ENCODE measurements around the gene NDUFV1. TPM values are rescaled to one million over a fixed set of nuclear protein-coding genes. Genes with fewer than 3 reads are reported as not detected.

NDUFV1 gene
- total and polyA plus RNA-seq, 2 of the 4 experiments (the other 2 are of a cell fraction) = 120 to 133 TPM

- H3K36me3 ChIP-seq (ENCODE audit: control insufficient read depth, insufficient read depth, low read length) = peaks cover 20% of the 10 kb centered on the region
- H3K4me1 ChIP-seq (ENCODE audit: control insufficient read depth, insufficient read depth, low read length) = peaks cover 14% of the 10 kb centered on the region
- peak overlapping the region; percentile 81 for H3K4me2 ChIP-seq (ENCODE audit: low read depth, low read length)
- H2BK5ac ChIP-seq (ENCODE audit: low read depth, low read length, poor library complexity, severe bottlenecking) = peak overlapping the region; percentile 76
- TSS peak; percentile 78 for BruUV-seq (replicated peaks)
- peak overlapping the region; percentile 99 for H2AK9ac ChIP-seq (replicated peaks; ENCODE audit: low read depth, low read length, poor library complexity)
- peaks cover 9% of the 10 kb centered on the region; the same call in 1 of the 2 replicates for H3K27me3 ChIP-seq (ENCODE audit: control insufficient read depth, insufficient read depth, low read length)
- H4K20me1 ChIP-seq (ENCODE audit: insufficient read depth, low read length) = peaks cover 31% of the 10 kb centered on the region
- DNase-seq (peak; percentile 54), ATAC-seq (ENCODE audit: low read depth) (peak; percentile 55)
- peak overlapping the region; percentile 63 to 84; a peak in 3 of 4 replicates for H4K8ac ChIP-seq (ENCODE audit: low read depth in 2 of 2, low read length in 2 of 2)
- H2BK20ac ChIP-seq (ENCODE audit: low read depth, low read length) = no peak overlapping the region
- H2BK15ac ChIP-seq (ENCODE audit: low read depth, low read length) = no peak overlapping the region
- ChIA-PET POLR2A (ENCODE audit: unreplicated experiment) (no interaction called here), CTCF (interaction anchor here (0.9 to 2.3 kb wide), 4 partner anchors 8 to 18 kb away, joined by 3 to 9 read pairs (median 4); no protein-coding TSS in a partner anchor)
- H2AFZ ChIP-seq (replicated peaks; ENCODE audit: low read length, poor library complexity) = peak overlapping the region; percentile 85
- H3K4ac ChIP-seq (ENCODE audit: low read depth, low read length) = peak overlapping the region; percentile 91
- peak overlapping the region; percentile 98 for H3K14ac ChIP-seq (replicated peaks; ENCODE audit: low read depth, low read length)
- H3K9me3 ChIP-seq (ENCODE audit: control insufficient read depth, insufficient read depth, low read length) = no peaks in the 10 kb centered on the region
- peak overlapping the region; percentile 77 for H3K4me3 ChIP-seq (ENCODE audit: insufficient read depth, low read depth, low read length)
- H3K27ac ChIP-seq (ENCODE audit: insufficient read depth, low read length) = peak overlapping the region; percentile 84
- WGBS, 2 experiments (ENCODE audit: extremely low coverage in 2 of 2, insufficient read length in 1 of 2) = no CpG with 5 or more reads among the region's 33 CpGs
- H3K79me1 ChIP-seq (ENCODE audit: low read depth in 1 of 2, low read length in 2 of 2) = peaks cover 18 to 45% of the 10 kb centered on the region in 2 experiments
- dilution Hi-C loops (cut with HindIII; ENCODE audit: low sequenced_read_pairs, unreplicated experiment) = no loop called here
- peak overlapping the region; percentile 39; the same call in 1 of the 2 replicates for H2BK120ac ChIP-seq (ENCODE audit: low read depth, low read length)
- H3K56ac ChIP-seq (ENCODE audit: extremely low read depth, insufficient read depth, low read length) = peak overlapping the region; percentile 24
- intact Hi-C loops (cut with micrococcal nuclease) = no loop called here
- peak overlapping the region; percentile 86 for H3K9ac ChIP-seq (ENCODE audit: low read depth, low read length)
- peak overlapping the region; percentile 55 for H4K91ac ChIP-seq (ENCODE audit: insufficient read depth, low read depth, low read length)
- in situ Hi-C loops (cut with MboI; ENCODE audit: low sequenced_read_pairs) = no loop called here
- TF ChIP-seq FOS (IDR thresholded peaks at IDR 0.05; ENCODE audit: low read depth, low read length) = no peak
- TF ChIP-seq CEBPB (IDR thresholded peaks at IDR 0.05; ENCODE audit: low read depth, low read length) = no peak
- no peak for TF ChIP-seq ELK1 (IDR thresholded peaks at IDR 0.05; ENCODE audit: borderline replicate concordance, low read depth, low read length)
- TF ChIP-seq RFX5 (IDR thresholded peaks at IDR 0.05; ENCODE audit: low read depth, low read length) = no peak
- peak; percentile 60; the same call in 1 of the 2 replicates for TF ChIP-seq MXI1 (IDR thresholded peaks at IDR 0.05; ENCODE audit: borderline replicate concordance, low read depth, low read length)
- TF ChIP-seq, protein P1, sequence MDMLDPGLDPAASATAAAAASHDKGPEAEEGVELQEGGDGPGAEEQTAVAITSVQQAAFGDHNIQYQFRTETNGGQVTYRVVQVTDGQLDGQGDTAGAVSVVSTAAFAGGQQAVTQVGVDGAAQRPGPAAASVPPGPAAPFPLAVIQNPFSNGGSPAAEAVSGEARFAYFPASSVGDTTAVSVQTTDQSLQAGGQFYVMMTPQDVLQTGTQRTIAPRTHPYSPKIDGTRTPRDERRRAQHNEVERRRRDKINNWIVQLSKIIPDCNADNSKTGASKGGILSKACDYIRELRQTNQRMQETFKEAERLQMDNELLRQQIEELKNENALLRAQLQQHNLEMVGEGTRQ (IDR thresholded peaks at IDR 0.05; ENCODE audit: low read depth, low read length) = 0 out of 2 replicates have a peak, but pooled peaks have one; percentile 9
- TF ChIP-seq NFE2L2 (IDR thresholded peaks at IDR 0.05; ENCODE audit: low read depth, low read length) = no peak
- no peak for TF ChIP-seq CTCF (conservative IDR thresholded peaks at IDR 0.05; ENCODE audit: low read depth, low read length)
- no peak for TF ChIP-seq POLR2A (IDR thresholded peaks at IDR 0.05; ENCODE audit: low read depth, low read length)
- TF ChIP-seq SMC3 (IDR thresholded peaks at IDR 0.05; ENCODE audit: low read depth, low read length) = no peak
- peak; percentile 28; the same call in 1 of the 2 replicates for TF ChIP-seq MAZ (IDR thresholded peaks at IDR 0.05; ENCODE audit: borderline replicate concordance, low read depth, low read length)
- no peak for TF ChIP-seq RAD21 (IDR thresholded peaks at IDR 0.05; ENCODE audit: low read length)
- H3K9me1 ChIP-seq (ENCODE audit: insufficient read depth, low read length) = peaks cover 16% of the 10 kb centered on the region
- H3K18ac ChIP-seq (ENCODE audit: low read depth, low read length) = peak overlapping the region; percentile 45; the same call in 1 of the 2 replicates
- H4K5ac ChIP-seq (ENCODE audit: low read depth, low read length) = peak overlapping the region; percentile 50
- H2AK5ac ChIP-seq (ENCODE audit: low read depth, low read length) = peak overlapping the region; percentile 97
- H3K23ac ChIP-seq (ENCODE audit: low read depth, low read length) = peak overlapping the region; percentile 90
Observed at GRCh38 chr11:67584205-67584880, 22.4 kb upstream of the NDUFV1 start.
